Stimulated activated naive B cell treated with anti-CD40 and anti-IgM and Interleukin-4, amounts not matched to agents 10 μg/mL and 1 μg/mL and 100 μg/mL, for 72 hours (primary cell): Measurements from ENCODE around the gene EPS15.
"Not testable (repeated sequence)": the region's sequence is repeated elsewhere in the genome, so short reads cannot be mapped to it uniquely, and the experiment has no call there.

Experiments used
- ATAC-seq, 2 donors: fragments of 150-1000 bp; cut with Tn5 transposase; replicated peaks; 2 replicates each; pipeline ENCODE4 v1.10.0; 2021; ENCODE audit warnings: moderate library complexity in 1 of 2
- DNase-seq: peaks from one replicate; pipeline ENCODE4 v3.0.0; 2021
- H3K27ac Mint-ChIP-seq: one replicate; pipeline ENCODE4 v1.8.0; 2022; ENCODE audit warnings: mild to moderate bottlenecking, mixed read lengths
- H3K27me3 Mint-ChIP-seq, 2 donors: one replicate each; pipeline ENCODE4 v1.8.0; 2022; ENCODE audit warnings: mixed read lengths in 2 of 2
- H3K36me3 Mint-ChIP-seq, 2 donors: one replicate each; pipeline ENCODE4 v1.8.0; 2022; ENCODE audit warnings: mixed read lengths in 2 of 2, mild to moderate bottlenecking in 1 of 2
- H3K4me1 Mint-ChIP-seq, 2 donors: one replicate each; pipeline ENCODE4 v1.8.0; 2022; ENCODE audit warnings: mixed read lengths in 2 of 2, mild to moderate bottlenecking in 1 of 2
- H3K4me3 Mint-ChIP-seq, 2 donors: one replicate each; pipeline ENCODE4 v1.8.0; 2022; ENCODE audit warnings: mild to moderate bottlenecking in 2 of 2, mixed read lengths in 2 of 2, moderate library complexity in 1 of 2
- H3K9me3 Mint-ChIP-seq, 2 donors: one replicate each; pipeline ENCODE4 v1.8.0; 2022; ENCODE audit warnings: mixed read lengths in 2 of 2, mild to moderate bottlenecking in 1 of 2

EPS15 gene

GRCh38 chr1:51410568-51411460, 108.3 kb downstream of the EPS15 start:
- H3K36me3 Mint-ChIP-seq = peaks cover 47 to 58% of the 10 kb centered on the region in 2 donors

GRCh38 chr1:51409755-51410541, 109.1 kb downstream of the EPS15 start:
- DNase-seq, H3K9me3 Mint-ChIP-seq, H3K27me3 Mint-ChIP-seq: not testable (repeated sequence)
- peaks cover 9 to 16% of the 10 kb centered on the region in 2 donors for H3K4me1 Mint-ChIP-seq
- H3K4me3 Mint-ChIP-seq = peak overlapping the region; percentile 29 to 53
- H3K36me3 Mint-ChIP-seq = peaks cover 50 to 61% of the 10 kb centered on the region in 2 donors
- H3K27ac Mint-ChIP-seq = peak overlapping the region; percentile 90
- peak; percentile 34 to 68 for ATAC-seq

More at GRCh38 chr1:51410568-51411460, 108.3 kb downstream of the EPS15 start:
- H3K27me3 Mint-ChIP-seq = no peaks in the 10 kb centered on the region
- peaks cover 0 to 4% of the 10 kb centered on the region in 2 donors for H3K9me3 Mint-ChIP-seq
- DNase-seq (no peak), ATAC-seq (peak; percentile 54 to 84)
- peak overlapping the region; percentile 90 for H3K27ac Mint-ChIP-seq
- H3K4me3 Mint-ChIP-seq = peak overlapping the region; percentile 3 to 13
- H3K4me1 Mint-ChIP-seq = peaks cover 10 to 16% of the 10 kb centered on the region in 2 donors

- H3K9me3 Mint-ChIP-seq = peaks cover 0 to 4% of the 10 kb centered on the region in 2 donors
- no peak overlapping the region for H3K4me3 Mint-ChIP-seq
- no peaks in the 10 kb centered on the region for H3K27me3 Mint-ChIP-seq
- H3K36me3 Mint-ChIP-seq = peaks cover 42 to 55% of the 10 kb centered on the region in 2 donors
- H3K4me1 Mint-ChIP-seq = no peaks in the 10 kb centered on the region
- no peak overlapping the region for H3K27ac Mint-ChIP-seq
- no peak for ATAC-seq
- no peak for DNase-seq
Observed at GRCh38 chr1:51392241-51392640, 126.8 kb downstream of the EPS15 start.

GRCh38 chr1:51390641-51391040, 128.4 kb downstream of the EPS15 start:
- not testable (repeated sequence) for H3K9me3 Mint-ChIP-seq, H3K4me1 Mint-ChIP-seq, ATAC-seq, H3K27ac Mint-ChIP-seq, H3K4me3 Mint-ChIP-seq, H3K27me3 Mint-ChIP-seq, DNase-seq
- H3K36me3 Mint-ChIP-seq = peaks cover 47 to 60% of the 10 kb centered on the region in 2 donors

- not testable (repeated sequence) for DNase-seq, H3K27ac Mint-ChIP-seq, H3K4me1 Mint-ChIP-seq, H3K9me3 Mint-ChIP-seq, H3K4me3 Mint-ChIP-seq, ATAC-seq, H3K27me3 Mint-ChIP-seq
- H3K36me3 Mint-ChIP-seq = peaks cover 60 to 65% of the 10 kb centered on the region in 2 donors
Observed at GRCh38 chr1:51387288-51387687, 131.8 kb downstream of the EPS15 start.

GRCh38 chr1:51386259-51386658, 132.8 kb downstream of the EPS15 start:
- H3K9me3 Mint-ChIP-seq, H3K27ac Mint-ChIP-seq: not testable (repeated sequence)

GRCh38 chr1:51385776-51386175, 133.3 kb downstream of the EPS15 start:
- Mint-ChIP-seq H3K27me3 (no peaks in the 10 kb centered on the region), H3K4me3 (no peak overlapping the region), H3K9me3 (peaks cover 0 to 3% of the 10 kb centered on the region in 2 donors), H3K27ac (no peak overlapping the region), H3K4me1 (no peaks in the 10 kb centered on the region), H3K36me3 (peaks cover 60 to 70% of the 10 kb centered on the region in 2 donors)
- ATAC-seq (no peak), DNase-seq (no peak)

More at GRCh38 chr1:51386259-51386658, 132.8 kb downstream of the EPS15 start:
- H3K27me3 Mint-ChIP-seq, H3K4me3 Mint-ChIP-seq, ATAC-seq, DNase-seq, H3K4me1 Mint-ChIP-seq: not testable (repeated sequence)
- peaks cover 60 to 66% of the 10 kb centered on the region in 2 donors for H3K36me3 Mint-ChIP-seq

GRCh38 chr1:51381964-51382363, 137.1 kb downstream of the EPS15 start:
- ATAC-seq = no peak

GRCh38 chr1:51380936-51381335, 138.1 kb downstream of the EPS15 start:
- Mint-ChIP-seq H3K4me3 (no peak overlapping the region), H3K27ac (no peak overlapping the region), H3K27me3 (no peaks in the 10 kb centered on the region), H3K9me3 (no peaks in the 10 kb centered on the region), H3K4me1 (no peaks in the 10 kb centered on the region), H3K36me3 (peaks cover 59 to 82% of the 10 kb centered on the region in 2 donors)
- no peak for ATAC-seq
- DNase-seq = no peak

More at GRCh38 chr1:51381964-51382363, 137.1 kb downstream of the EPS15 start:
- peaks cover 66 to 85% of the 10 kb centered on the region in 2 donors for H3K36me3 Mint-ChIP-seq
- H3K27me3 Mint-ChIP-seq = no peaks in the 10 kb centered on the region
- H3K4me3 Mint-ChIP-seq = no peak overlapping the region
- DNase-seq = no peak
- no peaks in the 10 kb centered on the region for H3K4me1 Mint-ChIP-seq
- no peak overlapping the region for H3K27ac Mint-ChIP-seq
- peaks cover 0 to 3% of the 10 kb centered on the region in 2 donors for H3K9me3 Mint-ChIP-seq

- Mint-ChIP-seq H3K9me3 (no peaks in the 10 kb centered on the region), H3K4me1 (no peaks in the 10 kb centered on the region), H3K27ac (no peak overlapping the region), H3K27me3 (no peaks in the 10 kb centered on the region), H3K4me3 (no peak overlapping the region), H3K36me3 (peaks cover 48 to 74% of the 10 kb centered on the region in 2 donors)
- ATAC-seq (no peak), DNase-seq (no peak)
Observed at GRCh38 chr1:51378871-51379270, 140.2 kb downstream of the EPS15 start.

GRCh38 chr1:51373898-51374297, 145.2 kb downstream of the EPS15 start:
- no peak overlapping the region for H3K27ac Mint-ChIP-seq
- H3K9me3 Mint-ChIP-seq = no peaks in the 10 kb centered on the region
- H3K36me3 Mint-ChIP-seq = peaks cover 27 to 39% of the 10 kb centered on the region in 2 donors
- DNase-seq = no peak
- no peaks in the 10 kb centered on the region for H3K27me3 Mint-ChIP-seq
- no peak overlapping the region for H3K4me3 Mint-ChIP-seq
- no peak for ATAC-seq
- H3K4me1 Mint-ChIP-seq = no peaks in the 10 kb centered on the region

GRCh38 chr1:51372561-51372960, 146.5 kb downstream of the EPS15 start:
- no peak overlapping the region for H3K27ac Mint-ChIP-seq
- no peak overlapping the region for H3K4me3 Mint-ChIP-seq
- H3K4me1 Mint-ChIP-seq = no peaks in the 10 kb centered on the region
- no peaks in the 10 kb centered on the region for H3K9me3 Mint-ChIP-seq
- no peaks in the 10 kb centered on the region for H3K27me3 Mint-ChIP-seq
- peaks cover 25 to 35% of the 10 kb centered on the region in 2 donors for H3K36me3 Mint-ChIP-seq
- ATAC-seq (no peak), DNase-seq (no peak)

- Mint-ChIP-seq H3K36me3 (peaks cover 24 to 30% of the 10 kb centered on the region in 2 donors), H3K9me3 (no peaks in the 10 kb centered on the region), H3K4me1 (no peaks in the 10 kb centered on the region), H3K27me3 (no peaks in the 10 kb centered on the region), H3K4me3 (no peak overlapping the region), H3K27ac (no peak overlapping the region)
- no peak for DNase-seq
- no peak for ATAC-seq
Observed at GRCh38 chr1:51369171-51369570, 149.9 kb downstream of the EPS15 start.

- H3K9me3 Mint-ChIP-seq = no peaks in the 10 kb centered on the region
- H3K36me3 Mint-ChIP-seq = peaks cover 18 to 31% of the 10 kb centered on the region in 2 donors
- H3K4me1 Mint-ChIP-seq = no peaks in the 10 kb centered on the region
- H3K27ac Mint-ChIP-seq = no peak overlapping the region
- H3K27me3 Mint-ChIP-seq = no peaks in the 10 kb centered on the region
- no peak for DNase-seq
- no peak for ATAC-seq
- no peak overlapping the region for H3K4me3 Mint-ChIP-seq
Observed at GRCh38 chr1:51365774-51366173, 153.3 kb downstream of the EPS15 start.
